RWPE2 (cell line): ENCODE data around the gene CD109.

ENCODE experiments used
- ATAC-seq: fragments of 200-7000 bp; cut with Tn5 transposase; 3 replicates; pipeline ENCODE4 v1.9.1; 2021; ENCODE audit warnings: low read depth
- DNase-seq: peaks from one replicate; pipeline ENCODE4 v3.0.0-alpha.2; 2020; ENCODE audit warnings: low spot score
- H3K27ac ChIP-seq: fragments of 450-650 bp; 2 replicates; pipeline ENCODE4 v1.5.1; 2017; ENCODE audit warnings: mild to moderate bottlenecking; ENCODE audit not compliant: poor library complexity, severe bottlenecking
- H3K27me3 ChIP-seq: fragments of 250-450 bp; sonication (Bioruptor Pico); 2 replicates; pipeline ENCODE4 v1.5.1; 2021; ENCODE audit warnings: mild to moderate bottlenecking, moderate library complexity; ENCODE audit not compliant: insufficient read depth, poor library complexity, severe bottlenecking
- H3K36me3 ChIP-seq: fragments of 250-450 bp; sonication (Bioruptor Pico); 2 replicates; pipeline ENCODE4 v1.5.1; 2020; ENCODE audit warnings: low read depth, mild to moderate bottlenecking, moderate library complexity
- H3K4me1 ChIP-seq: fragments of 250-450 bp; sonication (Bioruptor Pico); 2 replicates; pipeline ENCODE4 v1.5.1; 2021; ENCODE audit warnings: mild to moderate bottlenecking, moderate library complexity; ENCODE audit not compliant: insufficient read depth, poor library complexity, severe bottlenecking
- H3K4me3 ChIP-seq: fragments of 250-450 bp; sonication (Bioruptor Pico); 2 replicates; pipeline ENCODE4 v1.5.1; 2021; ENCODE audit warnings: mild to moderate bottlenecking, moderate library complexity; ENCODE audit not compliant: severe bottlenecking
- H3K9me3 ChIP-seq: fragments of 250-450 bp; sonication (Bioruptor Pico); 2 replicates; pipeline ENCODE4 v1.5.1; 2021; ENCODE audit warnings: mild to moderate bottlenecking, moderate library complexity; ENCODE audit not compliant: severe bottlenecking
- TF ChIP-seq, protein P1 (sequence below): fragments of 450-650 bp; IDR thresholded peaks from one replicate; pipeline ENCODE4 v1.5.1; 2017; ENCODE audit warnings: mild to moderate bottlenecking, moderate library complexity; ENCODE audit not compliant: poor library complexity, severe bottlenecking

The CD109 gene

GRCh38 chr6:73867411-73867810, 171.4 kb downstream of the CD109 start:
- Histone ChIP-seq H3K27ac (no peak overlapping the region), H3K9me3 (no peaks in the 10 kb centered on the region), H3K27me3 (no peaks in the 10 kb centered on the region), H3K36me3 (no peaks in the 10 kb centered on the region; the same call in 1 of the 2 replicates), H3K4me1 (no peaks in the 10 kb centered on the region), H3K4me3 (no peak overlapping the region)
- no peak for ATAC-seq
- no peak for DNase-seq
- TF ChIP-seq, protein P1, sequence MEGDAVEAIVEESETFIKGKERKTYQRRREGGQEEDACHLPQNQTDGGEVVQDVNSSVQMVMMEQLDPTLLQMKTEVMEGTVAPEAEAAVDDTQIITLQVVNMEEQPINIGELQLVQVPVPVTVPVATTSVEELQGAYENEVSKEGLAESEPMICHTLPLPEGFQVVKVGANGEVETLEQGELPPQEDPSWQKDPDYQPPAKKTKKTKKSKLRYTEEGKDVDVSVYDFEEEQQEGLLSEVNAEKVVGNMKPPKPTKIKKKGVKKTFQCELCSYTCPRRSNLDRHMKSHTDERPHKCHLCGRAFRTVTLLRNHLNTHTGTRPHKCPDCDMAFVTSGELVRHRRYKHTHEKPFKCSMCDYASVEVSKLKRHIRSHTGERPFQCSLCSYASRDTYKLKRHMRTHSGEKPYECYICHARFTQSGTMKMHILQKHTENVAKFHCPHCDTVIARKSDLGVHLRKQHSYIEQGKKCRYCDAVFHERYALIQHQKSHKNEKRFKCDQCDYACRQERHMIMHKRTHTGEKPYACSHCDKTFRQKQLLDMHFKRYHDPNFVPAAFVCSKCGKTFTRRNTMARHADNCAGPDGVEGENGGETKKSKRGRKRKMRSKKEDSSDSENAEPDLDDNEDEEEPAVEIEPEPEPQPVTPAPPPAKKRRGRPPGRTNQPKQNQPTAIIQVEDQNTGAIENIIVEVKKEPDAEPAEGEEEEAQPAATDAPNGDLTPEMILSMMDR = no peak

GRCh38 chr6:73870907-73871306, 174.9 kb downstream of the CD109 start:
- H3K27me3 ChIP-seq = no peaks in the 10 kb centered on the region
- no peaks in the 10 kb centered on the region for H3K9me3 ChIP-seq
- no peaks in the 10 kb centered on the region; the same call in 1 of the 2 replicates for H3K36me3 ChIP-seq
- H3K27ac ChIP-seq = no peak overlapping the region
- DNase-seq = no peak
- TF ChIP-seq, protein P1 = no peak
- no peak overlapping the region for H3K4me3 ChIP-seq
- peak; percentile 46; the same call in 1 of the 3 replicates for ATAC-seq
- H3K4me1 ChIP-seq = no peaks in the 10 kb centered on the region

GRCh38 chr6:73873081-73873480, 177.1 kb downstream of the CD109 start:
- TF ChIP-seq, protein P1 = no peak
- ATAC-seq = no peak
- Histone ChIP-seq H3K27ac (no peak overlapping the region), H3K4me3 (no peak overlapping the region), H3K27me3 (no peaks in the 10 kb centered on the region), H3K4me1 (no peaks in the 10 kb centered on the region), H3K9me3 (no peaks in the 10 kb centered on the region), H3K36me3 (no peaks in the 10 kb centered on the region; the same call in 1 of the 2 replicates)
- no peak for DNase-seq
